Calu3 (cell line): ENCODE results near the gene FAM83E. TPM values are rescaled to one million over a fixed set of nuclear protein-coding genes. Genes with fewer than 3 reads are reported as not detected.
"Not testable (repeated sequence)": the region's sequence is repeated elsewhere in the genome, so short reads cannot be mapped to it uniquely, and the experiment has no call there.

Experiments used
- BruUV-seq: library from RNA; stranded (reverse); fragments of 400-500 nt; replicated peaks from 2 replicates; lab custom pipeline; 2021; lab: Mats Ljungman, UMichigan
- CTCF ChIA-PET: fragments of 300-600 bp; sonication (Branson Sonifier 250); formaldehyde crosslinking; loops from one replicate; lab custom pipeline; 2022; ENCODE audit warnings: antibody characterized with exemption; lab: Charles Lee
- DNase-seq: peaks from one replicate; pipeline ENCODE4 v3.0.0; 2022
- H3K27ac Mint-ChIP-seq: one replicate; pipeline ENCODE4 v1.8.0; 2022; ENCODE audit warnings: mixed read lengths; ENCODE audit not compliant: unreplicated experiment
- H3K27me3 Mint-ChIP-seq: one replicate; pipeline ENCODE4 v1.8.0; 2022; ENCODE audit warnings: mixed read lengths; ENCODE audit not compliant: unreplicated experiment
- H3K36me3 Mint-ChIP-seq: one replicate; pipeline ENCODE4 v1.8.0; 2022; ENCODE audit warnings: mild to moderate bottlenecking, moderate library complexity, mixed read lengths; ENCODE audit not compliant: insufficient read depth, unreplicated experiment
- H3K4me1 Mint-ChIP-seq: one replicate; pipeline ENCODE4 v1.8.0; 2022; ENCODE audit warnings: mild to moderate bottlenecking, low read depth, mixed read lengths; ENCODE audit not compliant: unreplicated experiment
- H3K4me3 Mint-ChIP-seq: one replicate; pipeline ENCODE4 v1.8.0; 2022; ENCODE audit warnings: mild to moderate bottlenecking, low read depth, moderate library complexity, mixed read lengths; ENCODE audit not compliant: unreplicated experiment
- H3K9me3 Mint-ChIP-seq: one replicate; pipeline ENCODE4 v1.8.0; 2022; ENCODE audit warnings: low read depth, mixed read lengths; ENCODE audit not compliant: unreplicated experiment
- intact Hi-C: fragments of 100-400 bp; cut with micrococcal nuclease; formaldehyde crosslinking; loops from one replicate; pipeline ENCODE4 v1.10.0; 2022; ENCODE audit not compliant: unreplicated experiment
- total RNA-seq: library from RNA; stranded (reverse); gene quantifications from 2 replicates; pipeline ENCODE4 v1.2.3, GENCODE V29; 2022
- TF ChIP-seq, protein P1 (sequence below): fragments of 200-600 bp; IDR thresholded peaks from one replicate; pipeline ENCODE4 v1.8.0; 2022; ENCODE audit warnings: antibody characterized with exemption; ENCODE audit not compliant: unreplicated experiment

Gene FAM83E
- total RNA-seq, 1 experiment from 2014 or later, result 8.2 TPM

DNA sequence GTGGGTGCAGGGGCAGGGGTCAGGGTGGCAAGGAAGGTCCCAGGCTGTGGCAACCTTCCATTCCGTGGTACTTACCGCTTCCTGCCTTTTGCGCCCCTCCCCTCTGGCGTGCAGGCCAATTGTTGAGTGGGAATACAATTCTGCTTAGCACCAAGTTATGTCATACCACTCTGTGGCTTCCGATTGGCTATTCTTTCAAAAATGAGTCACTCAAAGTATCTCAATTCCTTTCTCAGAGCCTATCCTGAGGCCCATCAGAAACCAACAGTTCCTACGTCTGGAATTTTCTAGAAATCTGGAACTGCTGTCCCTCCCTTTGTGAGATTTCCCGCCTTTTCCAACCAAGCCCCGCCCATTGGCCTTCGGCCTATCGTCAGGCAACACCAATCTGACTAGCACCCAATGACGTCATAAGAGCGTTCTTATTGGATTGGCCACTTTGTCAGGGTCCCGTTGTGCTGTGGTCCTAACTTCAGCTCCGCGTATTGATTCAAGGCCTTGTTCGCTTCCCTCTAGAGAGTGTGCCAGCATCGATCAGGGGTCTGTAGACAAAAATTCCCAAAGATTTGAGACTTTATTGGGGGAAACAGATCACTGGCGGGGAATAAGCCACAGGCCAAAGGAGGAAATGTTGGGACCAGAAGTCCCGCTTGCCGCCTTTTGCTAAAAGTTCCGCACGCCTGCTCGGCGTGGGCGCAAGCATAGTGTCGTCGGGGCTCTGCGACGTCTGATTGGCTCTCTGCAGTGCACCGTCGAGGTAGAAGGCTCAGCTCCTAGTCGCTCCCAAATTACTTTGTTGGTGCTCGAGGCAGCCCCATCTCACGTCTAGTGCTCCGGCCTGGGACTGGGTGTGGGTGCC lies 46.2 kb upstream of the FAM83E start:
- H3K27me3 Mint-ChIP-seq, result no peaks in the 10 kb centered on the region
- TF ChIP-seq, protein P1, sequence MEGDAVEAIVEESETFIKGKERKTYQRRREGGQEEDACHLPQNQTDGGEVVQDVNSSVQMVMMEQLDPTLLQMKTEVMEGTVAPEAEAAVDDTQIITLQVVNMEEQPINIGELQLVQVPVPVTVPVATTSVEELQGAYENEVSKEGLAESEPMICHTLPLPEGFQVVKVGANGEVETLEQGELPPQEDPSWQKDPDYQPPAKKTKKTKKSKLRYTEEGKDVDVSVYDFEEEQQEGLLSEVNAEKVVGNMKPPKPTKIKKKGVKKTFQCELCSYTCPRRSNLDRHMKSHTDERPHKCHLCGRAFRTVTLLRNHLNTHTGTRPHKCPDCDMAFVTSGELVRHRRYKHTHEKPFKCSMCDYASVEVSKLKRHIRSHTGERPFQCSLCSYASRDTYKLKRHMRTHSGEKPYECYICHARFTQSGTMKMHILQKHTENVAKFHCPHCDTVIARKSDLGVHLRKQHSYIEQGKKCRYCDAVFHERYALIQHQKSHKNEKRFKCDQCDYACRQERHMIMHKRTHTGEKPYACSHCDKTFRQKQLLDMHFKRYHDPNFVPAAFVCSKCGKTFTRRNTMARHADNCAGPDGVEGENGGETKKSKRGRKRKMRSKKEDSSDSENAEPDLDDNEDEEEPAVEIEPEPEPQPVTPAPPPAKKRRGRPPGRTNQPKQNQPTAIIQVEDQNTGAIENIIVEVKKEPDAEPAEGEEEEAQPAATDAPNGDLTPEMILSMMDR, result no peak
- no peak overlapping the region for H3K4me3 Mint-ChIP-seq
- H3K4me1 Mint-ChIP-seq, result peaks cover 17% of the 10 kb centered on the region
- intact Hi-C loops, result no loop called here
- H3K9me3 Mint-ChIP-seq, result no peaks in the 10 kb centered on the region
- H3K36me3 Mint-ChIP-seq, result peaks cover 6% of the 10 kb centered on the region
- DNase-seq, result peak; percentile 82
- CTCF ChIA-PET, result interaction anchor here (0.5 kb wide), 1 partner anchor 156 kb away, joined by 4 read pairs; no protein-coding TSS in a partner anchor
- BruUV-seq, result no TSS peak
- H3K27ac Mint-ChIP-seq, result peak overlapping the region; percentile 76

- Mint-ChIP-seq H3K27me3 (no peaks in the 10 kb centered on the region), H3K36me3 (peaks cover 6% of the 10 kb centered on the region), H3K4me3 (no peak overlapping the region), H3K9me3 (no peaks in the 10 kb centered on the region), H3K4me1 (peaks cover 17% of the 10 kb centered on the region), H3K27ac (no peak overlapping the region)
- TF ChIP-seq, protein P1, result no peak
- CTCF ChIA-PET, result interaction anchor here (0.5 to 0.6 kb wide), 3 partner anchors 8 to 562 kb away, joined by 3 to 7 read pairs (median 3); no protein-coding TSS in a partner anchor
- DNase-seq, result peak; percentile 44
- intact Hi-C loops, result no loop called here
- no TSS peak for BruUV-seq
Observed at GRCh38 chr19:48659768-48660167, 44.9 kb upstream of the FAM83E start.

DNA sequence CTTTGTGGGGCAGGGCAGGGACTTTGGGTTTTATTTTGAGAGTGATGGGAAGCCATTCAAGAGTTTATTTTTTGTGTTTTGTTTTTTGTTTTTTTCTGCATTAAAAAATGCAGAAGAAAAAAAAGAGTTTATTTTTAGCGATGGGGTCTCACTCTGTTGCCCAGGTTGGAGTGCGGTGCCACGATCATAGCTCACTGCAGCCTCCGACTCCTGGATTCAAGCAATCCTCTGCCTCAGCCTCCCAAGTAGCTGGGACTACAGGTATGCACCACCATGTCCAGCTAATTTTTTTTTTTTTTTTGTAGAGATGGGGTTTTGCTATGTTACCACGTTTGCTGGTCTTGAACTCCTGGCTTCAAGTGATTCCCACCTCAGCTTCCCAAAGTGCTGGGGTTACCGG lies 43.6 kb upstream of the FAM83E start:
- Mint-ChIP-seq H3K27ac (no peak overlapping the region), H3K4me1 (peaks cover 17% of the 10 kb centered on the region), H3K4me3 (no peak overlapping the region), H3K36me3 (peaks cover 6% of the 10 kb centered on the region), H3K9me3 (no peaks in the 10 kb centered on the region), H3K27me3 (no peaks in the 10 kb centered on the region)
- no TSS peak for BruUV-seq
- intact Hi-C loops, result no loop called here
- TF ChIP-seq, protein P1, result no peak
- CTCF ChIA-PET, result interaction anchor here (0.6 kb wide), 1 partner anchor 153 kb away, joined by 5 read pairs; no protein-coding TSS in a partner anchor
- no peak for DNase-seq

- H3K27me3 Mint-ChIP-seq, BruUV-seq, H3K9me3 Mint-ChIP-seq, DNase-seq, intact Hi-C loops, H3K27ac Mint-ChIP-seq, H3K4me3 Mint-ChIP-seq, H3K36me3 Mint-ChIP-seq: not testable (repeated sequence)
- CTCF ChIA-PET, result interaction anchor here (0.7 to 1.1 kb wide), 2 partner anchors 12 to 18 kb away, joined by 3 to 6 read pairs; partner anchors contain the start of gene CA11
- H3K4me1 Mint-ChIP-seq, result peaks cover 17% of the 10 kb centered on the region
Observed at GRCh38 chr19:48657828-48658227, 43.0 kb upstream of the FAM83E start.
